ENCODE data around the gene SIDT2. TPM values are rescaled to one million over a fixed set of nuclear protein-coding genes. Genes with fewer than 3 reads are reported as not detected.

SIDT2 gene
- total RNA-seq, 4 donors from 2014 or later = 72.6 to 132 (median 125) TPM

- Histone ChIP-seq H3K27ac (peak overlapping the region; percentile 75 to 93 (median 87)), H3K4me3 (peak overlapping the region in 1 of 4 donors; percentile 6), H3K4me1 (peaks cover 10 to 77% (median 44%) of the 10 kb centered on the region in 4 donors), H3K9me3 (no peaks in the 10 kb centered on the region), H3K36me3 (peaks cover 0 to 63% (median 16%) of the 10 kb centered on the region in 3 donors), H3K27me3 (no peaks in the 10 kb centered on the region)
- no peak for DNase-seq (ENCODE audit: low spot score in 2 of 2)
- WGBS, 2 donors = 57 to 67% methylated on average over 15 of the region's 15 CpGs
- TF ChIP-seq, protein P1, sequence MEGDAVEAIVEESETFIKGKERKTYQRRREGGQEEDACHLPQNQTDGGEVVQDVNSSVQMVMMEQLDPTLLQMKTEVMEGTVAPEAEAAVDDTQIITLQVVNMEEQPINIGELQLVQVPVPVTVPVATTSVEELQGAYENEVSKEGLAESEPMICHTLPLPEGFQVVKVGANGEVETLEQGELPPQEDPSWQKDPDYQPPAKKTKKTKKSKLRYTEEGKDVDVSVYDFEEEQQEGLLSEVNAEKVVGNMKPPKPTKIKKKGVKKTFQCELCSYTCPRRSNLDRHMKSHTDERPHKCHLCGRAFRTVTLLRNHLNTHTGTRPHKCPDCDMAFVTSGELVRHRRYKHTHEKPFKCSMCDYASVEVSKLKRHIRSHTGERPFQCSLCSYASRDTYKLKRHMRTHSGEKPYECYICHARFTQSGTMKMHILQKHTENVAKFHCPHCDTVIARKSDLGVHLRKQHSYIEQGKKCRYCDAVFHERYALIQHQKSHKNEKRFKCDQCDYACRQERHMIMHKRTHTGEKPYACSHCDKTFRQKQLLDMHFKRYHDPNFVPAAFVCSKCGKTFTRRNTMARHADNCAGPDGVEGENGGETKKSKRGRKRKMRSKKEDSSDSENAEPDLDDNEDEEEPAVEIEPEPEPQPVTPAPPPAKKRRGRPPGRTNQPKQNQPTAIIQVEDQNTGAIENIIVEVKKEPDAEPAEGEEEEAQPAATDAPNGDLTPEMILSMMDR (IDR thresholded peaks at IDR 0.05) = no peak
- peak in 1 of 2 donors; percentile 15 for TF ChIP-seq POLR2A (IDR thresholded peaks at IDR 0.05)
- TF ChIP-seq EP300 (IDR thresholded peaks at IDR 0.05) = peak; percentile 26 to 56
These were observed 39.8 kb downstream of the SIDT2 start for GRCh38 chr11:117218133-117218915.

GRCh38 chr11:117219001-117219400, 40.5 kb downstream of the SIDT2 start:
- peak overlapping the region; percentile 75 to 93 (median 87) for H3K27ac ChIP-seq
- H3K27me3 ChIP-seq = no peaks in the 10 kb centered on the region
- no peak for DNase-seq (ENCODE audit: low spot score in 2 of 2)
- no peak overlapping the region for H3K4me3 ChIP-seq
- 89 to 92% methylated on average over 9 of the region's 9 CpGs for whole genome bisulfite sequencing, 2 donors
- peaks cover 10 to 82% (median 44%) of the 10 kb centered on the region in 4 donors for H3K4me1 ChIP-seq
- no peaks in the 10 kb centered on the region for H3K9me3 ChIP-seq
- no peak for TF ChIP-seq EP300 (IDR thresholded peaks at IDR 0.05)
- TF ChIP-seq, protein P1 (IDR thresholded peaks at IDR 0.05) = no peak
- H3K36me3 ChIP-seq = peaks cover 0 to 63% (median 16%) of the 10 kb centered on the region in 3 donors

- H3K4me1 ChIP-seq = peaks cover 10 to 87% (median 44%) of the 10 kb centered on the region in 4 donors
- DNase-seq (ENCODE audit: low spot score in 2 of 2) = no peak
- H3K4me3 ChIP-seq = no peak overlapping the region
- TF ChIP-seq POLR2A (IDR thresholded peaks at IDR 0.05) (no peak), EP300 (IDR thresholded peaks at IDR 0.05) (no peak)
- TF ChIP-seq, protein P1 (IDR thresholded peaks at IDR 0.05) = no peak
- H3K36me3 ChIP-seq = peaks cover 0 to 63% (median 16%) of the 10 kb centered on the region in 3 donors
- H3K27me3 ChIP-seq = no peaks in the 10 kb centered on the region
- H3K9me3 ChIP-seq = no peaks in the 10 kb centered on the region
- WGBS, 2 donors = 89 to 97% methylated on average over 6 to 8 of the region's 8 CpGs
- peak overlapping the region; percentile 75 to 93 (median 87) for H3K27ac ChIP-seq
These were observed 40.9 kb downstream of the SIDT2 start for GRCh38 chr11:117219455-117219854.

GRCh38 chr11:117219995-117220394, 41.5 kb downstream of the SIDT2 start:
- H3K36me3 ChIP-seq = peaks cover 0 to 59% (median 16%) of the 10 kb centered on the region in 3 donors
- peak overlapping the region; percentile 75 to 93 (median 87) for H3K27ac ChIP-seq
- H3K9me3 ChIP-seq = no peaks in the 10 kb centered on the region
- H3K4me3 ChIP-seq = no peak overlapping the region
- WGBS, 2 donors = 89 to 91% methylated on average over 4 of the region's 4 CpGs
- H3K4me1 ChIP-seq = peaks cover 10 to 92% (median 44%) of the 10 kb centered on the region in 4 donors
- H3K27me3 ChIP-seq = no peaks in the 10 kb centered on the region
- TF ChIP-seq, protein P1 (IDR thresholded peaks at IDR 0.05) = no peak
- no peak for TF ChIP-seq POLR2A (IDR thresholded peaks at IDR 0.05)
- no peak for TF ChIP-seq EP300 (IDR thresholded peaks at IDR 0.05)
- DNase-seq (ENCODE audit: low spot score in 2 of 2) = no peak

DNA sequence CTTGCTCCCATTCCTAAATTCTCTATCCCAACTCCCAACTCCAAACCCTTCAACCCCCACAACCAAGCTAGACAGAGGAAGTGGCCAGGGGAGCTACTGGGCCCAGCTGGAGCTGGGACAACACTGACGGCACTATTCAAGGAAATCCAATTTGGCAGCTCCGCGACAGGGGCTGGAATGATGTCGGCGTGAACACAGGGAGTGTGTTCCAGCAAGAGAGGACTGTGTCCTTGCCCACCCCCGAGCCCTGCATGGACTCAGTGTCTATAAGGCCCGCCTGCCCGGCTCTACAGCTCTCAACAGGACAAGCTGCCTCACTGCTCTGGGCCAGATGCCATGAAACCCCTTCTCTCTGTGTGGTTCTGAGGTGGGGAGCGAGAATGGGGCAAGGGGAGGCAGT, 42.0 kb downstream of the SIDT2 start:
- Histone ChIP-seq H3K27me3 (no peaks in the 10 kb centered on the region), H3K36me3 (peaks cover 0 to 59% (median 21%) of the 10 kb centered on the region in 3 donors), H3K9me3 (no peaks in the 10 kb centered on the region), H3K4me1 (peaks cover 10 to 93% (median 44%) of the 10 kb centered on the region in 4 donors), H3K27ac (peak overlapping the region; percentile 75 to 93 (median 87)), H3K4me3 (no peak overlapping the region)
- TF ChIP-seq POLR2A (IDR thresholded peaks at IDR 0.05) (no peak), EP300 (IDR thresholded peaks at IDR 0.05) (peak in 1 of 2 donors; percentile 47)
- WGBS, 2 donors = 33 to 49% methylated on average over 9 of the region's 9 CpGs
- DNase-seq (ENCODE audit: low spot score in 2 of 2) = peak in 1 of 2 donors; percentile 55

Data from tibial nerve (tissue), 4 donors.